Stimulated activated CD8-positive, alpha-beta memory T cell treated with anti-CD3 and anti-CD28 coated beads, Interleukin-2, amount 100 ng/mL, for 1 hour (primary cell): ENCODE data around the gene HSFX3.
"Not testable (repeated sequence)": the region's sequence is repeated elsewhere in the genome, so short reads cannot be mapped to it uniquely, and the experiment has no call there.

ENCODE experiments used
- DNase-seq, 2 donors: peaks; one replicate each; pipeline ENCODE4 v3.0.0-alpha.2; 2020; ENCODE audit warnings: low read depth in 2 of 2

The HSFX3 gene

GRCh38 chrX:149517308-149517707, 32.4 kb downstream of the HSFX3 start:
- DNase-seq, result no peak

GRCh38 chrX:149516604-149517003, 33.1 kb downstream of the HSFX3 start:
- DNase-seq, result no peak

- no peak for DNase-seq
Observed at GRCh38 chrX:149515954-149516602, 33.6 kb downstream of the HSFX3 start.

DNA sequence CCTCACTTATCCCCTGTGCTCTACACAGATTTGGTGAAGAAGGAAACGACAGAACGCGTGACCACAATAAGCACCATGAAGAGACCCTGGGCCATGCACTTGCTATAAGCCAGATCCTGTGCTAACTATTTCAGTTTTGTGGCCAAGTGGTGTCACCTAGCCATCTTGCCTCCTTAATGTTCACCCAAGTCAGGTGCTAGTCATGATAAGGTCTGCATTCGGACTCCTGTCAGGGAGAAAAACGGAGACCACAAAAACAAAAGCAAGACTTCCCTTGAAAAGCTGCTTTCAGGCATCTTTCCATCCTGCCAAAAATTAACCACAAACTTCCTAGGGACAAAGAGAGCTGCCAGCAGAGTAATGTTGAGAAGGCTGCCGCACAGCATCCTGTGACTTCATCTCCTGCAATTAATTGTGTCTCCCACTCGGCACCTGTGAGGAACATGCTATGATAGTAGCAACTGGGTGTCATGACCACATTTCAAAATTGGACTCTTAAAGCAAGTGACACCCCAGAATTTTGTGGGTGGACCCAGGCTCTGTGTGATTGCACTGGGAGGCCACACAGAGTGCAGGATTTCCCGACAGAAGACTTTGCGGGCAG, 35.8 kb downstream of the HSFX3 start:
- DNase-seq, result no peak

GRCh38 chrX:149512225-149512885, 37.4 kb downstream of the HSFX3 start:
- no peak for DNase-seq

DNA sequence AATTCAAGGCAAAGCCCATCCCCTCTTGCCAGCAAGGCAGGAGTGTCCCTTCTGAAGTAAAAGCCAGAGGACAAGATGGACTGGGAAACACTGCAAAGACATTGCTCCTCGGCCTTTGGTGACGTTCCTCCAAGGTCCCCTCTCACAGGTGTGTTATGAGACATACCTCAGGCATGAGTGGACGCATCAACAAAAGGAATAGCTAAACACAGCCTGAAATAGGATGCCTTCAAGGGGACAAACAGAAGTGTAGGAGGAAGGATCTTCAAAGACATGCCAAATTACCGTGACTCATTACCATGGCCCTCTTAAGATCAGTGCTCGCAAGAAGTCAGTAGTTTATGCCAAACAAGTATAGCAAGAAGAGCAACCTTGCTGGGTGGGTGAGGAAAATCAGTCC, 38.6 kb downstream of the HSFX3 start:
- no peak for DNase-seq

- no peak for DNase-seq
Observed at GRCh38 chrX:149510386-149510785, 39.3 kb downstream of the HSFX3 start.

GRCh38 chrX:149508467-149508866, 41.3 kb downstream of the HSFX3 start:
- no peak for DNase-seq

- DNase-seq, result no peak
Observed at GRCh38 chrX:149506349-149506748, 43.4 kb downstream of the HSFX3 start.

- no peak for DNase-seq
Observed at GRCh38 chrX:149505671-149506070, 44.1 kb downstream of the HSFX3 start.

DNA sequence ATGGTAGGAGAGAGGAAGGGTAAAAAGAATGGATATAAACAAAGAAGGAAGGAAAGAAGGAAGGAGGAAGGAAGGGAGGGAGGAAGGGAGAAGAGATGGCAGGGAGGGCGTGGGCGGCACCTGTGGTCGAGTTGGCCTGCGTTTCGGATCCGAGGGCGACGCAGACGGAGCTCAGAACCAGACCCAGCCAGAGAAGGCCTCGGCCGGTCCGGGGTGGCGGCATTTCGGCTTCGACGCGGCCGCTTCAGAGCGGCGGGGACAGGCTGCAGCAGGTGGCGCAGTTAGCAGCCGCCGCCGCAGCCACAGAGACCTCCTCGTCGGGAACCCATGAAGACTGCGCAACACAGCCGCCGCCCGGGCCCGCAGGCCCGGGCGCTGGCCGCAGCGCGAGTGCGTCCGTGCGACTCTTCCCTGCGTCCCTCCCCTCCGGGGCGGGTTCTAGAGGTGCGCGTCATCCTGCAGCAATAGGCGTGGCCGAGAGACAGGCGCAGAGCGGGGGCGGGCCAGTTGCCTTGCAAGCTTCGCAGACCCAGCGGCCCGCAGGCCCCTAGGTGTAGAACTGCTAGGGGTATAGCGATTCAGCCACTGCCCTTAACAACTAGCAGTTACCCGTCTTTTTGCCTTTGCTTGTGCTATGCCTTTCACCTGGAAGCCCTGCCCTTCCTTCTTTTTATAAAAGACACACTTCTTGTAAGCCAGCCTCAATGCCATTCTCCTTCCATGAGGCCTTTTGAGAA, 44.6 kb downstream of the HSFX3 start, which contains the start of gene IDS:
IDS (minus strand) TSS at position 392 of the 737 bp plus-strand sequence; CDS start at position 223, 169 bp downstream.
- peak; percentile 67 to 79 for DNase-seq

DNA sequence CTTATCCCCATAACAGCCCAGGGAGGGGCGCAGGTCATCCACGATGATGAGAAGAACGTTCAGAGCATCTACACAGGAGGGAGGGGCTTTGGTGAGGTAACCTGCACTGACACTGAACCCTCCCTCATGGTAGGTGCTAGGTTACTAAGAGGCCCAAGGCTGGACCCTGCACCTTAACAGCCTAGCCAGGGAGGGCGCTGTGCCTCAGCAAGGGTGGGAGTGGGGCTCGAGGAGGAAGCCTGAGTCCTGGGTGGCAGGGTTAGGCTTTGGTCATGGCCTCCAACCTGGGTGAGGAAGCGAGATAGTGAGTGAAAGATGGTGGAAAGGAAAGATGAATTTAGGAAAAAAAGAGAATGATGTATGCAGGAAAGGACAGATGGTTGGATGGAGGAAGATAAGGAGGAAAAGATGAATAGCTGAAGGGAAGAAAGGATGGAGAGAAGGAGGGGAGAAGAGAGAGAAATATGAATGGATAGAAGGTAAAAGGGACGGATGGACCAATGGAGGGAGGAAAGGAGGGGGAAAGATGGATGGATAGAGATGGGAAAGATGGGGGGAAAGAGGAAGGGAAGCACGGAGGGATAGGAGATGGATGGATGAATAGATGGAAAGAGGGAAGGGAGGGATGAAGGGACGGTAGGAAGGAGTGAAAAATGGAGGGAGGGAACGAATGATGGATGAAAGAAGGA, 45.4 kb downstream of the HSFX3 start:
- DNase-seq, result peak in 1 of 2 donors; percentile 24

GRCh38 chrX:149503446-149503845, 46.3 kb downstream of the HSFX3 start:
- peak in 1 of 2 donors; percentile 15 for DNase-seq

DNA sequence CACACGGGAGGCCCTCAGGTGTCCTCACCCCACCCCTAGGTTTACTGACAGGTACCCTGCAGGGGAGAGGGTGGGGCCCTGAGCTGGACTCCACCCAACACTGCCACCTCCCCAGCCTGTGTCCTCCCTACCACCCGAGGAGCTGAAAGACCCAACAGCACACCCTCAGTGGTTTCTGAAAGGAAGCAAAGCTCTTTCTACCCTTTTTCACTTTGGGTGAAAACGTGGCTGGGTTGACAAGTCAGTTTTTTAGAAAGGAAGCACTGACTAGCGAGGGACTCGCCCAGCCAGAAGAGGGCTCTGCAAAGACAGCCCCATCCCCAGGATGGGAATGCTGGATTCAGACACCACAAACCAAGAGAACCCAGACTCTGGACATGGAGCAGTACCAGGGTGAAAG, 46.8 kb downstream of the HSFX3 start:
- not testable (repeated sequence) for DNase-seq

GRCh38 chrX:149499766-149500165, 50.0 kb downstream of the HSFX3 start:
- DNase-seq, result no peak

DNA sequence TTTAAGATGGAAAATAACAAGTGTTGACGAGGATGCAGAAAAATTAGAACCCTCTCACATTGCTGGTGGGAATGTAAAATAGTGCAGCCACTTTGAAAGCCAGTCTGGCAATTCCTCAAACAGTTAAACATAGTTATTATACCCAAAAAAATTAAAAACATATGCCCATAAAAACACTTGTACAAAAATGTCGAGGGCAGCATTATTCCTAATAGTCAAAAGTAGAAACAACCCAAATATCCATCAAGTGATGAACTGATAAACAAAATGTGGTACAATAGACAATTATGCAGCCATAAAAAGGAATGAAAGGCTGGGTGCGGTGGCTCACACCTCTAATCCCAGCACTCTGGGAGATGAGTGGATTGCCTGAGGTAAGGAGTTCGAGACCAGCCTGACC, 51.0 kb downstream of the HSFX3 start:
- DNase-seq, result no peak
